GM18502 (cell line): Measurements from ENCODE around the gene TJAP1.

Source experiments
- ATAC-seq: cut with Tn5 transposase; IDR thresholded peaks from one replicate; pipeline ENCODE4 v1.9.1; 2021; ENCODE audit warnings: mild to moderate bottlenecking; ENCODE audit not compliant: unreplicated experiment, poor library complexity

The TJAP1 gene

GRCh38 chr6:43499028-43499815 lies 21.9 kb downstream of the TJAP1 start:
- no peak for ATAC-seq

- ATAC-seq, result no peak
These were observed 23.6 kb downstream of the TJAP1 start for GRCh38 chr6:43500921-43501320.

- no peak for ATAC-seq
These were observed 25.3 kb downstream of the TJAP1 start for GRCh38 chr6:43502666-43503065.

- ATAC-seq, result no peak
These were observed 26.1 kb downstream of the TJAP1 start for GRCh38 chr6:43503443-43503842.

- no peak for ATAC-seq
These were observed 27.6 kb downstream of the TJAP1 start for GRCh38 chr6:43504756-43505593.

- ATAC-seq, result no peak
These were observed 28.3 kb downstream of the TJAP1 start for GRCh38 chr6:43505718-43506117.

- no peak for ATAC-seq
These were observed 28.8 kb downstream of the TJAP1 start for GRCh38 chr6:43506171-43506570.

- peak; percentile 51 for ATAC-seq
These were observed 29.5 kb downstream of the TJAP1 start for GRCh38 chr6:43506667-43507471.

- no peak for ATAC-seq
These were observed 31.2 kb downstream of the TJAP1 start for GRCh38 chr6:43508481-43509141.

- ATAC-seq, result peak; percentile 5
These were observed 32.0 kb downstream of the TJAP1 start for GRCh38 chr6:43509142-43509983.

- peak; percentile 58 for ATAC-seq
These were observed 32.8 kb downstream of the TJAP1 start, which contains the start of gene LRRC73 for GRCh38 chr6:43509984-43510826. Gene LRRC73 (minus strand): TSS chr6:43510346. CDS start chr6:43509785, 561 bp downstream.

GRCh38 chr6:43510827-43511163 lies 33.4 kb downstream of the TJAP1 start:
- no peak for ATAC-seq

GRCh38 chr6:43511824-43512415 lies 34.5 kb downstream of the TJAP1 start:
- ATAC-seq, result no peak

GRCh38 chr6:43515808-43516207 lies 38.4 kb downstream of the TJAP1 start:
- ATAC-seq, result no peak

- ATAC-seq, result no peak
These were observed 39.0 kb downstream of the TJAP1 start for GRCh38 chr6:43516367-43516696.

GRCh38 chr6:43516697-43517504 lies 39.5 kb downstream of the TJAP1 start, which contains the start of the genes POLR1C and YIPF3:
Gene POLR1C (plus strand): TSS chr6:43517089. CDS start chr6:43517110, 21 bp downstream.
Gene YIPF3 (minus strand): TSS chr6:43516926. CDS start chr6:43516807, 119 bp downstream.
- ATAC-seq, result peak; percentile 87
